ENCODE results near the gene SMARCD2.
"Not testable (repeated sequence)": the region's sequence is repeated elsewhere in the genome, so short reads cannot be mapped to it uniquely, and the experiment has no call there.

The SMARCD2 gene

DNA sequence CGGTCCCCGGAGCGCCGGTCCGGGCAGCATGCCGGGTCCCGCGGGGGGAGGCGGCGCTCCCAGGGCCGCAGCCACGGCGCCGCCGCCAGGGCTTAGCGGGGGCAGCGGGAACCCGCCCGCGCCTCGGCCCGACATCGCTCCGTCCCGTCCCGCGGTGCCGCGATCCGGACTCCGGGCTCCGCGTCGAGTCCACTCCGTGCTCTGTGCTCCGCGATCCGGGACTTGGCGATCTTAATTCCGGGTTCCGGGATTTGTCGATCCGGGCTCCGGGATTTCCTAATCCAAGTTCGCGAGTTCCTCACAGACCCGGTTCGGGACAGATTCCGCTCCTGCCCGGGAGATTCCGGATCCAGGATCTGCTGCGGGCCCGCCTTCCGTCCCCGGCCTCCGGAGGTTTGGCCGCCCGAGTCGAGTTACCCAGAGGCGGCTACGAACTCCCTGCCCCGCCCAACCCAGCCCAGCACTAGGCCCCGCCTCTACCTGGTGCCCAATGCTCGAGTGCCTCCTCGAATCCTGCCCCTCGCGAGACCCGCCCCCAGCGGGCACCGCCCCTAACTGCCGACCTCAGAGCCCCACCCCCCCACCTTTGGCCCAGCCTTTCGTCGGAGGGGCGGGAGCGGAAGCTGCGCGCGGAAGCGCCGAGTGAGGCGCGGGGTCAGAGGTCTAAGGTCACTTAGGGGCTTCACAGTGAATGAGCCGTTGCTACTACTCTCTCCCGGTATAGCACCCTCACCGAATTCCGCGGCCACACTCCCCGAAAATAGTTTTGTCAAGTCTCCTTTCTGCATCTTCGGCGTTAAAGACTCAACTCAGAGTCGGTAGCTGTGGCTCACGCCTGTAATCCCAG, at the start of gene SMARCD2:
TSS of gene SMARCD2 (minus strand) at position 146 of the 847 bp plus-strand sequence. CDS start at position 135, 11 bp downstream.
- TF ChIP-seq, protein P1, sequence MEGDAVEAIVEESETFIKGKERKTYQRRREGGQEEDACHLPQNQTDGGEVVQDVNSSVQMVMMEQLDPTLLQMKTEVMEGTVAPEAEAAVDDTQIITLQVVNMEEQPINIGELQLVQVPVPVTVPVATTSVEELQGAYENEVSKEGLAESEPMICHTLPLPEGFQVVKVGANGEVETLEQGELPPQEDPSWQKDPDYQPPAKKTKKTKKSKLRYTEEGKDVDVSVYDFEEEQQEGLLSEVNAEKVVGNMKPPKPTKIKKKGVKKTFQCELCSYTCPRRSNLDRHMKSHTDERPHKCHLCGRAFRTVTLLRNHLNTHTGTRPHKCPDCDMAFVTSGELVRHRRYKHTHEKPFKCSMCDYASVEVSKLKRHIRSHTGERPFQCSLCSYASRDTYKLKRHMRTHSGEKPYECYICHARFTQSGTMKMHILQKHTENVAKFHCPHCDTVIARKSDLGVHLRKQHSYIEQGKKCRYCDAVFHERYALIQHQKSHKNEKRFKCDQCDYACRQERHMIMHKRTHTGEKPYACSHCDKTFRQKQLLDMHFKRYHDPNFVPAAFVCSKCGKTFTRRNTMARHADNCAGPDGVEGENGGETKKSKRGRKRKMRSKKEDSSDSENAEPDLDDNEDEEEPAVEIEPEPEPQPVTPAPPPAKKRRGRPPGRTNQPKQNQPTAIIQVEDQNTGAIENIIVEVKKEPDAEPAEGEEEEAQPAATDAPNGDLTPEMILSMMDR (IDR thresholded peaks at IDR 0.05; ENCODE audit: low read depth, low read length, missing control alignments): no peak
- DNase-seq (ENCODE audit: extremely low read depth, low read depth): peak; percentile 96
- H3K4me3 ChIP-seq (replicated peaks; ENCODE audit: low read depth, low read length): peak within 1 kb of the TSS; percentile 77

DNA sequence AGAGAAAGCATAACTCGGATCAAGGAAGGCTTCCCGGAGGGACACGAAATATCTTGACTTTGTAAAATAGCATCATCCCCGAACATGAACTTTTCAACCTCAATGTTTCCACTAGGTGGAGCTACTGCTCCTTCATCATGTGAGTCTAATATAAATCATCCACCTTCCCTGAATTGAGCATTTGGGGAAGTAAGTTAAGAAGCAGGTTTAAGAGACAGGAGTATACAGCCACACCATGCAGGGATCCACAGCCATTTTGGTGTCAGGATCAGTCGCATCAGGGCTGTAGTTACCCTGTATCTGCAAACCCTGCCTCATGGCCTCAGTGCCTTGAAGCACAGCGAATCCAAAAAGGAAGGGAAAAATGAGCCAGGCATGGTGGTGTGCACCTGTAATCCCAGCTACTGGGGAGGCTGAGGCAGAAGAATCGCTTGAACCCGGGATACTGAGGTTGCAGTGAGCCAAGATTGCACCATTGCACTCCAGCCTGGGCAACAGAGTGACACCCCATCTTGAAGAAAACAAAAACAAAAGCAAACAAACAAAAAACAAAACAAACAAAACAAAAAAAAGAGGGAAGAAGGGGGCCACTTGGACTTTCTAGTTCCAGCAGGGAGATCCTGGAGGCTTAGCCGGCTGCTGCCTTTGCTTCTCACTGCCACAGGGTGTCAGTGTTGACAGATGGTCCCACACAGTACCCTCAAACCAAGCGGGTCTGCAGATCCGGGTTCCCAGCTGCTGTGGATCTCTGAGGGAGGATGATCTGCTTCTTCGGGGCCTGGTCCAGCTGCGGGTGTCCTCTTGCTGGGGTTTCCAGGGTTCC, 46.8 kb upstream of the SMARCD2 start:
- not testable (repeated sequence) for DNase-seq (ENCODE audit: extremely low read depth, low read depth); H3K4me3 ChIP-seq (replicated peaks; ENCODE audit: low read depth, low read length)
- TF ChIP-seq, protein P1 (IDR thresholded peaks at IDR 0.05; ENCODE audit: low read depth, low read length, missing control alignments): peak; percentile 43

DNA sequence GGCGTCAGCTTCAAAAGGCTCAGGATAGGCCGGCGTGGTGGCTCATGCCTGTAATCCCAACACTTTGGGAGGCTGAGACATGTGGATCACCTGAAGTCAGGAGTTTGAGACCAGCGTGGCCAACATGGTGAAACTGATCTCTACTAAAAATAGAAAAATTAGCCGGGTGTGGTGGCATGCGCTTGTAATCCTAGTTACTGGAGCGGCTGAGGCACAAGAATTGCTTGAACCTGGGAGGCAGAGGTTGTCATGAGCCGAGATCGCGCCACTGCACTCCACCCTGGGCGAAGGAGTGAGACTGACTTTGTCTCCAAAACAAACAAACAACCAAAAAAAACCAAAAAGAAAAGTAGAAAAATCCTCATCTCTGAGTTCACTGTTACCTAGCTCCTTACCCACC, 42.6 kb upstream of the SMARCD2 start:
- H3K4me3 ChIP-seq (replicated peaks; ENCODE audit: low read depth, low read length): not testable (repeated sequence)

DNA sequence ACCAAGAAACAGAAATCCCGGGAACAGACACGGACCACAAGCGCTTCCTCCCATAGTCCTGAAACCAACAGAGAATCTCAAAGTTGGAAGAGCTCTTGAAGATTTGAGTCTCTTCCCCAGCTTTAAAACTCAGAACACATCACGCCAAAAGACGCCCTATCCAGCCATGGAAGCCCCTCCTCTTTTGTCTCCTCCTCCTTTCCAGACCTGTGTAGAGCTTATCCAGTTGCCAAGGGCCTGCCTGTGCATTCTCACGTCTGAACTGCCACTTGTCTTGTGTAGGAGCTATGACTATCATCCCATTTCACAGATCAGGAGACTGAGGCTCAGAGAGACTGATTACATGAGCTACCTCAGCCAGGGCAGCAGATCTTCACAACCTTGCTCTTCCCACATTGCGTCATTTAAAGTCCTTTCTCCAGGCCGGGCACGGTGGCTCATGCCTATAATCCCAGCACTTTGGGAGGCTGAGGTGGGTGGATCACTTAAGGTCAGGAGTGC, 40.2 kb upstream of the SMARCD2 start:
- DNase-seq (ENCODE audit: extremely low read depth, low read depth); H3K4me3 ChIP-seq (replicated peaks; ENCODE audit: low read depth, low read length): not testable (repeated sequence)

More for the DNA sequence above, 42.6 kb upstream of the SMARCD2 start:
- not testable (repeated sequence) for DNase-seq (ENCODE audit: extremely low read depth, low read depth)

GRCh38 chr17:63881935-63882601, 39.6 kb upstream of the SMARCD2 start, which contains the start of gene GH2:
TSS of gene GH2 (minus strand) at chr17:63881944. CDS start at chr17:63881801, 143 bp downstream.
- H3K4me3 ChIP-seq (replicated peaks; ENCODE audit: low read depth, low read length): no peak within 1 kb of the TSS
- TF ChIP-seq, protein P1 (IDR thresholded peaks at IDR 0.05; ENCODE audit: low read depth, low read length, missing control alignments): peak; percentile 65
- peak; percentile 27 for DNase-seq (ENCODE audit: extremely low read depth, low read depth)

DNA sequence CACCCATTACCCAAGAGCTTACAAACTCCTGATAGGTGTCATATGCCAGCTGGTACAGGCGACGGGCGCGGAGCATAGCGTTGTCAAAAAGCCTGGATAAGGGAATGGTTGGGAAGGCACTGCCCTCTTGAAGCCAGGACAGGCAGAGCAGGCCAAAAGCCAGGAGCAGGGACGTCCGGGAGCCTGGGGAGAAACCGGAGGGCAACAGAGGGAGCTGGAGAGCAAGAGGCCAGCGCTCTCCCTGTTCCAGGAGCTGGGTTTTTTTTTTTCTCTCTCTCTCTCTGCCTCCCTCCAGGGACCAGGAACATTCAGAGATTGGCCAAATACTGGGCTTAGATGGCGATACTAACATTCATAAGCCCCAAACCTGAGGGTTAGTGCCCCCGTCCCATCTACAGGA, 38.9 kb upstream of the SMARCD2 start:
- DNase-seq (ENCODE audit: extremely low read depth, low read depth); H3K4me3 ChIP-seq (replicated peaks; ENCODE audit: low read depth, low read length): not testable (repeated sequence)

DNA sequence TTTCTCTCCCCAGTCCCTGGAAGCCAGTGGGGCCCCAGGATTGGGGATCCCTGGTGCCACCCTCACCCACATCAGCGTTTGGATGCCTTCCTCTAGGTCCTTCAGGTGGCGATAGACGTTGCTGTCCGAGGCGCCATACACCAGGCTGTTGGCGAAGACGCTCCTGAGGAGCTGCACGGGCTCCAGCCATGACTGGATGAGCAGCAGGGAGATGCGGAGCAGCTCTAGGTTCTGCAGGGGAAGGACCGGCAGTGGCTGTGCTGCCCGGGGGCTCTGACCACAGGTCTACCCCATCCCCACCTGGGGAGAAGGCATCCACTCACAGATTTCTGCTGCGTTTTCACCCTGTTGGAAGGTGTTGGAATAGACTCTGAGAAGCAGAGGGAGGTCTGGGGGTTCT, 38.2 kb upstream of the SMARCD2 start:
- TF ChIP-seq, protein P1 (IDR thresholded peaks at IDR 0.05; ENCODE audit: low read depth, low read length, missing control alignments): no peak
- no peak overlapping the region for H3K4me3 ChIP-seq (replicated peaks; ENCODE audit: low read depth, low read length)
- no peak for DNase-seq (ENCODE audit: extremely low read depth, low read depth)

GRCh38 chr17:63878413-63878812, 35.9 kb upstream of the SMARCD2 start:
- H3K4me3 ChIP-seq (replicated peaks; ENCODE audit: low read depth, low read length); DNase-seq (ENCODE audit: extremely low read depth, low read depth): not testable (repeated sequence)

GRCh38 chr17:63874693-63875092, 32.2 kb upstream of the SMARCD2 start:
- H3K4me3 ChIP-seq (replicated peaks; ENCODE audit: low read depth, low read length); DNase-seq (ENCODE audit: extremely low read depth, low read depth): not testable (repeated sequence)

DNA sequence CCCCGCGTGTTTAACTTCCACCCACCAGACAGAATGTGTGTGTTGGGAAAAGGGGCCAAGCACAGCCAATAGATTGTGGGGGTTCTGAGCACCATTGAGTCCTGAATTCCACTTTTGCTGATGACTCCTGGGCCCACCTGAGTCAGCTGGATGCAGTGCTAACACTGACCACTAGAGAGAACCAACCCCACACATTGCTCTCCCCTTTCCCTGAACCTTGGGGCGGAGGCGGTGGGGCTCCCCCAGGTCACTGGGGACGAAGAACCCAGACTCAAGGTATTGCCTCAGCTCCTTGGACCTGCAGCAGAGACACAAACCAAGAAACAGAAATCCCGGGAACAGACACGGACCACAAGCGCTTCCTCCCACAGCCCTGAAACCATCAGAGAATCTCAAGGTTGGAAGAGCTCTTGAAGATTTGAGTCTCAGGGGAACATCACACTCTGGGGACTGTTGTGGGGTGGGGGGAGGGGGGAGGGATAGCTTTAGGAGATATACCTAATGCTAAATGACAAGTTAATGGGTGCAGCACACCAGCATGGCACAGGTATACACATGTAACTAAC, 31.7 kb upstream of the SMARCD2 start:
- not testable (repeated sequence) for H3K4me3 ChIP-seq (replicated peaks; ENCODE audit: low read depth, low read length)

GRCh38 chr17:63873577-63873976, 31.1 kb upstream of the SMARCD2 start, which contains the start of gene CSH2:
TSS of gene CSH2 (minus strand) at chr17:63873677. CDS start at chr17:63873614, 63 bp downstream.
- DNase-seq (ENCODE audit: extremely low read depth, low read depth); H3K4me3 ChIP-seq (replicated peaks; ENCODE audit: low read depth, low read length): not testable (repeated sequence)

More for the DNA sequence above, 31.7 kb upstream of the SMARCD2 start:
- DNase-seq (ENCODE audit: extremely low read depth, low read depth): not testable (repeated sequence)
